Measurements from ENCODE around the gene SLC7A10. TPM values are rescaled to one million over a fixed set of nuclear protein-coding genes. Genes with fewer than 3 reads are reported as not detected.

The SLC7A10 gene
- total RNA-seq, 3 donors from 2014 or later (not counting 1 experiment from before 2014, with no cell fraction given) = not detected

DNA sequence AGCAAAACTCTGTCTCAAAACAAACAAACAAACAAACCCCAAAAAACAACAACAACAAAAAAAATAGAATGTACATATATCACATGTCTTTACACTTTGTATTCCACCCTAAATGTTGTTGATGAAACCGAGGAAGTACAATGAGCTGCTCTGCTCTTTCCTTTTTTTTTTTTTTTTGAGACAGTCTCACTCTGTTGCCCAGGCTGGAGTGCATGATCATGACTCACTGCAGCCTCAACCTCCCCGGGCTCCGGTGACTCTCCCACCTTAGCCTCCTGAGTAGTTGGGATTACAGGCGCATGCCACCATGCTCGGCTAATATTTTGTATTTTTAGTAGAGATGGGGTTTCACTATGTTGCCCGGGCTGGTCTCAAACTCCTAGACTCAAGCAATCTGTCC lies 62.2 kb downstream of the SLC7A10 start:
- intact Hi-C loops (cut with micrococcal nuclease) = no loop called here
- DNase-seq (no peak), ATAC-seq (no peak)
- H3K27me3 Mint-ChIP-seq (ENCODE audit: low read depth in 2 of 2) = no peaks in the 10 kb centered on the region
- H3K4me1 Mint-ChIP-seq = peaks cover 28 to 44% of the 10 kb centered on the region in 2 donors
- H3K9me3 ChIP-seq (ENCODE audit: control insufficient read depth, insufficient read depth, low read length) = no peaks in the 10 kb centered on the region
- 90% methylated on average over 5 of the region's 6 CpGs for WGBS (ENCODE audit: insufficient coverage)
- H3K27me3 ChIP-seq (ENCODE audit: control insufficient read depth, insufficient read depth, low read length) = no peaks in the 10 kb centered on the region
- H3K27ac Mint-ChIP-seq = no peak overlapping the region
- H3K36me3 ChIP-seq (ENCODE audit: control insufficient read depth, insufficient read depth, low read length) = no peaks in the 10 kb centered on the region
- no peak overlapping the region for H3K4me3 ChIP-seq (ENCODE audit: low read length)
- H3K27ac ChIP-seq (ENCODE audit: low read length) = no peak overlapping the region
- no peak overlapping the region for H3K4me3 Mint-ChIP-seq
- peaks cover 0 to 4% of the 10 kb centered on the region in 2 donors for H3K9me3 Mint-ChIP-seq
- peaks cover 35% of the 10 kb centered on the region for H3K4me1 ChIP-seq (ENCODE audit: control insufficient read depth, insufficient read depth, low read length)
- H3K36me3 Mint-ChIP-seq = no peaks in the 10 kb centered on the region
- TF ChIP-seq, protein P1, sequence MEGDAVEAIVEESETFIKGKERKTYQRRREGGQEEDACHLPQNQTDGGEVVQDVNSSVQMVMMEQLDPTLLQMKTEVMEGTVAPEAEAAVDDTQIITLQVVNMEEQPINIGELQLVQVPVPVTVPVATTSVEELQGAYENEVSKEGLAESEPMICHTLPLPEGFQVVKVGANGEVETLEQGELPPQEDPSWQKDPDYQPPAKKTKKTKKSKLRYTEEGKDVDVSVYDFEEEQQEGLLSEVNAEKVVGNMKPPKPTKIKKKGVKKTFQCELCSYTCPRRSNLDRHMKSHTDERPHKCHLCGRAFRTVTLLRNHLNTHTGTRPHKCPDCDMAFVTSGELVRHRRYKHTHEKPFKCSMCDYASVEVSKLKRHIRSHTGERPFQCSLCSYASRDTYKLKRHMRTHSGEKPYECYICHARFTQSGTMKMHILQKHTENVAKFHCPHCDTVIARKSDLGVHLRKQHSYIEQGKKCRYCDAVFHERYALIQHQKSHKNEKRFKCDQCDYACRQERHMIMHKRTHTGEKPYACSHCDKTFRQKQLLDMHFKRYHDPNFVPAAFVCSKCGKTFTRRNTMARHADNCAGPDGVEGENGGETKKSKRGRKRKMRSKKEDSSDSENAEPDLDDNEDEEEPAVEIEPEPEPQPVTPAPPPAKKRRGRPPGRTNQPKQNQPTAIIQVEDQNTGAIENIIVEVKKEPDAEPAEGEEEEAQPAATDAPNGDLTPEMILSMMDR (IDR thresholded peaks at IDR 0.05) = no peak

DNA sequence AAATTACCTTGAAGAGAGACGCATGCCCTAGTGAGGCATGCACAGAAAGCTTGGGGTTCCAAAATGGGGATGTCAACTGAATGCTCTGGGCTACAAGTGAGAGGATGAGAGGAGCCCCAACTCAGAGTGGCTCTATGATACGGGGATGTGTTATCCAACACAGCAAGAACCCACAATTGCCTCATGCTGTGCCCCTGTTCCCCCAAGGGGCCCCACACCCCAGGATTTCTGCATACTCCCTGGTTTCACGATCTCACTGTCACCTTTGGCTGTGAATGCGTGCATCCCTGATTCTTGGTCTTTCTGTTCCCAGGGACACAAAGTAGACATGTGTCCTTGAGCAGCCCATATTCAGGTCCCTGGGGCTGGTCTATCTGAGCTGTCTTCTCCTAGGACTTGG lies 64.4 kb downstream of the SLC7A10 start:
- Histone ChIP-seq H3K4me3 (ENCODE audit: low read length) (no peak overlapping the region), H3K9me3 (ENCODE audit: control insufficient read depth, insufficient read depth, low read length) (no peaks in the 10 kb centered on the region), H3K4me1 (ENCODE audit: control insufficient read depth, insufficient read depth, low read length) (peaks cover 45% of the 10 kb centered on the region), H3K27ac (ENCODE audit: low read length) (peak overlapping the region; percentile 54), H3K36me3 (ENCODE audit: control insufficient read depth, insufficient read depth, low read length) (no peaks in the 10 kb centered on the region), H3K27me3 (ENCODE audit: control insufficient read depth, insufficient read depth, low read length) (no peaks in the 10 kb centered on the region)
- TF ChIP-seq, protein P1 (IDR thresholded peaks at IDR 0.05) = no peak
- intact Hi-C loops (cut with micrococcal nuclease) = no loop called here
- ATAC-seq = no peak
- Mint-ChIP-seq H3K4me1 (peaks cover 35 to 49% of the 10 kb centered on the region in 2 donors), H3K36me3 (no peaks in the 10 kb centered on the region), H3K4me3 (no peak overlapping the region), H3K27me3 (ENCODE audit: low read depth in 2 of 2) (no peaks in the 10 kb centered on the region), H3K27ac (peak overlapping the region; percentile 84 to 86), H3K9me3 (no peaks in the 10 kb centered on the region)
- 77% methylated on average over 4 of the region's 4 CpGs for WGBS (ENCODE audit: insufficient coverage)
- DNase-seq = no peak

DNA sequence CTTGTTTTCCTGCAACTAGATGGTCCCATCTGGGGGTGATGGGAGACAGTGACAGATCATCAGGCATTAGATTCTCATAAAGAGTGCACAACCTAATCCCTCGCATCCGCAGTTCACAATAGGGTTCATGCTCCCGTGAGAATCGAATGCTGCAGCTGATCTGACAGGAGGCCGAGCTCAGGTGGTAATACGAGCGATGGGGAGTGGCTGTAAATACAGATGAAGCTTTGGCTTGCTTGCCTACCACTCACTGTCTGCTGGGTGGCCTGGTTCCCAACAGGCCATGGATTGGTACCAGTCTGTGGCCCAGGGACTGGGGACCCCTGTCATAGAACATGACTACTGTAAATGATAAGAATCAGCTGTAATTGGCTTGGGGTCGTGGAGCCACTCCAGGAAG lies 65.8 kb downstream of the SLC7A10 start:
- intact Hi-C loops (cut with micrococcal nuclease) = no loop called here
- peak overlapping the region; percentile 54 for H3K27ac ChIP-seq (ENCODE audit: low read length)

More for the DNA sequence above, 65.8 kb downstream of the SLC7A10 start:
- peak overlapping the region; percentile 68 for H3K4me3 Mint-ChIP-seq
- Histone ChIP-seq H3K9me3 (ENCODE audit: control insufficient read depth, insufficient read depth, low read length) (no peaks in the 10 kb centered on the region), H3K36me3 (ENCODE audit: control insufficient read depth, insufficient read depth, low read length) (no peaks in the 10 kb centered on the region), H3K27me3 (ENCODE audit: control insufficient read depth, insufficient read depth, low read length) (no peaks in the 10 kb centered on the region), H3K4me1 (ENCODE audit: control insufficient read depth, insufficient read depth, low read length) (peaks cover 45% of the 10 kb centered on the region), H3K4me3 (ENCODE audit: low read length) (no peak overlapping the region)
- DNase-seq (no peak), ATAC-seq (no peak)
- H3K9me3 Mint-ChIP-seq = no peaks in the 10 kb centered on the region
- 83% methylated on average over 8 of the region's 8 CpGs for WGBS (ENCODE audit: insufficient coverage)
- peaks cover 35 to 47% of the 10 kb centered on the region in 2 donors for H3K4me1 Mint-ChIP-seq
- H3K27me3 Mint-ChIP-seq (ENCODE audit: low read depth in 2 of 2) = no peaks in the 10 kb centered on the region
- TF ChIP-seq, protein P1 (IDR thresholded peaks at IDR 0.05) = no peak
- H3K27ac Mint-ChIP-seq = peak overlapping the region; percentile 84 to 86
- no peaks in the 10 kb centered on the region for H3K36me3 Mint-ChIP-seq

Data from natural killer cell (primary cell).